K562 (cell line): ENCODE data around the gene LHX3. TPM values are rescaled to one million over a fixed set of nuclear protein-coding genes. Genes with fewer than 3 reads are reported as not detected.
A peak's percentile ranks its signal among the peaks of the same experiment; 100 is the strongest.

ENCODE experiments used
- ATAC-seq: fragments of 200-7000 bp; cut with Tn5 transposase; 3 replicates; pipeline ENCODE4 v1.9.1; 2020; ENCODE audit warnings: moderate library complexity
- BruUV-seq: library from RNA; stranded (reverse); fragments of 400-500 nt; replicated peaks from 2 replicates; lab custom pipeline; 2021; lab: Mats Ljungman, UMichigan
- CTCF ChIA-PET: fragments of 300-600 bp; formaldehyde crosslinking; extraction: SDS; loops from one replicate; lab custom pipeline; 2021; ENCODE audit warnings: low intra/inter-chr PET ratio; lab: Yijun Ruan, JAX
- POLR2A ChIA-PET: fragments of 300-600, 350-650 bp; sonication (Branson Sonifier 250); formaldehyde crosslinking; extraction: SDS; loops from one replicate; lab custom pipeline; 2021; ENCODE audit warnings: antibody characterized with exemption, inconsistent platforms; lab: Yijun Ruan, JAX
- DNase-seq, 4 experiments: peaks; one replicate each; pipeline versions ENCODE4 v3.0.0 to v3.0.0-alpha.2; 2011 to 2018; ENCODE audit warnings: low spot score in 3 of 4, mixed read lengths in 3 of 4; ENCODE audit errors: extremely low read depth in 1 of 4
- FAIRE-seq: peaks from 2 replicates; lab custom pipeline; 2011; peaks lifted over from hg19 to GRCh38; lab: Jason Lieb, UNC
- H2AFZ ChIP-seq: 2 replicates; pipeline ENCODE4 v1.6.0; 2011; ENCODE audit warnings: low read depth, low read length, control low read depth, inconsistent platforms
- H3K27ac ChIP-seq: fragments of 200-600 bp; 3 replicates; pipeline ENCODE4 v1.8.0; 2011; ENCODE audit warnings: low read depth, mild to moderate bottlenecking, control low read depth, inconsistent platforms, low read length, moderate library complexity, mixed read lengths; ENCODE audit errors: extremely low read depth
- H3K27me3 ChIP-seq, 2 experiments: fragments of 300-600 bp in 1 of 2; 2 replicates in 1 of 2; 3 replicates in 1 of 2; pipeline versions ENCODE4 v1.6.0 to v1.8.0; 2011; ENCODE audit warnings: inconsistent platforms in 2 of 2, low read length in 2 of 2, mild to moderate bottlenecking in 1 of 2, mixed read lengths in 1 of 2, moderate library complexity in 1 of 2; ENCODE audit not compliant: control insufficient read depth in 2 of 2, insufficient read depth in 2 of 2
- H3K36me3 ChIP-seq: fragments of 300-600 bp; 3 replicates; pipeline ENCODE4 v1.8.0; 2011; ENCODE audit warnings: mild to moderate bottlenecking, low read length, inconsistent platforms; ENCODE audit not compliant: control insufficient read depth, insufficient read depth
- H3K4me1 ChIP-seq, 2 experiments: fragments of 200-600 bp in 1 of 2; replicated peaks in 1 of 2; 2 replicates in 1 of 2; 3 replicates in 1 of 2; pipeline versions ENCODE4 v1.5.1 to v1.8.0; 2011; ENCODE audit warnings: inconsistent platforms in 2 of 2, low read length in 2 of 2, mild to moderate bottlenecking in 1 of 2, mixed read lengths in 1 of 2, moderate library complexity in 1 of 2; ENCODE audit not compliant: control insufficient read depth in 2 of 2, insufficient read depth in 2 of 2
- H3K4me2 ChIP-seq: 2 replicates; pipeline ENCODE4 v1.6.1; 2011; ENCODE audit warnings: low read length, control low read depth, inconsistent platforms, mixed read lengths; ENCODE audit not compliant: insufficient read depth
- H3K4me3 ChIP-seq: fragments of 200-600 bp; sonication (generic), shearing (Covaris generic); 2 replicates; pipeline ENCODE4 v1.5.1; 2016; ENCODE audit warnings: control low read depth, inconsistent platforms
- H3K79me2 ChIP-seq: fragments of 200-600 bp; 3 replicates; pipeline ENCODE4 v1.8.0; 2011; ENCODE audit warnings: low read length, inconsistent platforms; ENCODE audit not compliant: control insufficient read depth, insufficient read depth
- H3K9ac ChIP-seq, 2 experiments: 2 replicates each; pipeline versions ENCODE4 v1.6.0 to v1.6.1; 2011; ENCODE audit warnings: low read depth in 2 of 2, low read length in 2 of 2, control low read depth in 1 of 2, inconsistent platforms in 1 of 2, mild to moderate bottlenecking in 1 of 2, mixed read lengths in 1 of 2; ENCODE audit not compliant: insufficient read depth in 1 of 2
- H3K9me1 ChIP-seq: one replicate; pipeline ENCODE4 v1.6.0; 2011; ENCODE audit warnings: inconsistent platforms, mild to moderate bottlenecking, low read length, moderate library complexity; ENCODE audit not compliant: control insufficient read depth, insufficient read depth
- H3K9me3 ChIP-seq: replicated peaks from 2 replicates; pipeline ENCODE4 v1.5.1; 2011; ENCODE audit warnings: low read depth, low read length, inconsistent platforms; ENCODE audit not compliant: control insufficient read depth, insufficient read depth
- H4K20me1 ChIP-seq: replicated peaks from 2 replicates; pipeline ENCODE4 v1.6.1; 2011; ENCODE audit warnings: low read length, inconsistent platforms, mixed read lengths; ENCODE audit not compliant: control insufficient read depth, insufficient read depth
- BDP1 ChIP-seq: IDR thresholded peaks from 3 replicates; pipeline ENCODE4 v1.6.1; 2011; ENCODE audit not compliant: insufficient read length, insufficient read depth
- GTF2A2 ChIP-seq: IDR thresholded peaks from 2 replicates; pipeline ENCODE4 v1.6.1; 2016; ENCODE audit warnings: mild to moderate bottlenecking, missing genetic modification characterization, missing compliant biosample characterization
- WGBS: fragments of 100-300 bp; shearing (Covaris generic); methylation state at CpG from one replicate; pipeline ENCODE4 v1.1.6; 2016; ENCODE audit warnings: low coverage, mixed read lengths; ENCODE audit not compliant: insufficient coverage; ENCODE audit errors: missing lambda C conversion rate; 5-methylcytosine and 5-hydroxymethylcytosine counted together
- in situ Hi-C: fragments of 300-500 bp; cut with MboI; formaldehyde crosslinking; loops from 4 replicates; pipeline ENCODE4 v1.15.0; 2018; ENCODE audit warnings: inconsistent platforms, mixed read lengths
- intact Hi-C: fragments of 100-400 bp; cut with micrococcal nuclease; formaldehyde crosslinking; loops from 2 replicates; pipeline ENCODE4 v1.14.2; 2022
- polyA plus RNA-seq, 8 experiments: library from polyadenylated mRNA; depleted of rRNA in 4 of 8; stranded (reverse) in 5 of 8; unstranded in 3 of 8; fragments of >200 nt; fragmentation: Nextera tagmentation in 2 of 8; fragmentation: Illumina TruSeq in 1 of 8; extraction: Ambion mirVana in 2 of 8; extraction: Trizol in 1 of 8; gene quantifications; 2 replicates each; pipeline versions ENCODE4 v1.2.1 to v1.2.3, GENCODE V29; 2011 to 2014; ENCODE audit warnings: inconsistent platforms in 1 of 8, missing spikeins in 1 of 8
- total RNA-seq, 7 experiments: library from RNA; depleted of rRNA in 6 of 7; stranded (reverse); fragments of >200 nt in 6 of 7; fragmentation: Illumina TruSeq in 2 of 7; extraction: Trizol in 2 of 7; gene quantifications; 2 replicates each; pipeline versions ENCODE4 v1.2.1 to v1.2.3, GENCODE V29; 2011 to 2021; ENCODE audit warnings: low replicate concordance in 1 of 7
- TF ChIP-seq, protein P1 (sequence below): fragments of 450-650 bp; IDR thresholded peaks from 2 replicates; pipeline ENCODE4 v1.6.1; 2018; ENCODE audit not compliant: partially characterized antibody
- TF ChIP-seq, protein P2 (sequence below), 3 experiments: fragments of 200-800 bp in 1 of 3; fragments of 250-450 bp in 1 of 3; fragments of 450-650 bp in 1 of 3; sonication (Bioruptor Pico) in 1 of 3; sonication (Bioruptor generic) in 1 of 3; formaldehyde crosslinking in 1 of 3; IDR thresholded peaks; 2 replicates each; pipeline versions ENCODE4 v1.6.1 to v1.8.0; 2016 to 2022; ENCODE audit warnings: mild to moderate bottlenecking in 2 of 3, missing genetic modification characterization in 2 of 3, missing compliant biosample characterization in 1 of 3, moderate library complexity in 1 of 3
- TF ChIP-seq, protein P3 (sequence below): fragments of 450-650 bp; IDR thresholded peaks from 2 replicates; pipeline ENCODE4 v1.6.1; 2016; ENCODE audit warnings: antibody characterized with exemption
- TF ChIP-seq, protein P4 (sequence below): fragments of 250-450 bp; sonication (Bioruptor Pico); IDR thresholded peaks from 2 replicates; pipeline ENCODE4 v1.4.0; 2020
- TF ChIP-seq, protein P5 (sequence below): fragments of 450-650 bp; formaldehyde crosslinking; IDR thresholded peaks from 2 replicates; pipeline ENCODE4 v1.4.0; 2022; ENCODE audit warnings: missing genetic modification characterization

The LHX3 gene
- total and polyA plus RNA-seq, 9 of the 15 experiments (the other 6 are each of a cell fraction or from before 2014, with no cell fraction given) = 0.09 TPM; not detected in 8

DNA sequence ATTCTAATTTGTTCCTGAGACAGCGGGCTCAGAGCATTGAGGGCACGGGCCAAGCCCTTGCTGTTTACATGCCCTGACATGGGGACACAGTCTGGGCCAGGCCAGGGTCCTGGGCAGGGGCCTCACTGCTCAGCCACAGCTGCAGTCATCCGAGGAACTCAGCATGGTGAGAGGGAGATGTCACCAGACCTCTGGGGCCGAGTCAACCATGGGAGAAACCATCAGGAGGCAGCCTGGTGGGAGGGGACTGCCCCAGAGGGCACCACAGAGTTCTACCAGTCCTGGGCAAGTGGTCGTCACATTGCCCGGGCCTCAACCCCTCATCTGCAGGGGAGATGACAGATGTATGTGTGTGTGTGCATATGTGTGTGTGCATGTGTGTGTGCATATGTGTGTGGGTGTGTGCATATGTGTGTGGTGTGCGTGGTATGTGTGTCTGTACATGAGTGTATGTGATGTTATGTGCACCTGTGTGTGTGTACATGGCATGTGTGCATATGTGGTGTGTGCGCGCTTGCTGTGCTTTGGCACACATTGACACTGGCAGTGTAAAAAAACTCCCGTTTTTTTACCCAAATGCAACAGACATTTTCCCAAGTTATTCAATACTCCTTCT lies 43.8 kb downstream of the LHX3 start (continued):
- TF ChIP-seq, protein P1, sequence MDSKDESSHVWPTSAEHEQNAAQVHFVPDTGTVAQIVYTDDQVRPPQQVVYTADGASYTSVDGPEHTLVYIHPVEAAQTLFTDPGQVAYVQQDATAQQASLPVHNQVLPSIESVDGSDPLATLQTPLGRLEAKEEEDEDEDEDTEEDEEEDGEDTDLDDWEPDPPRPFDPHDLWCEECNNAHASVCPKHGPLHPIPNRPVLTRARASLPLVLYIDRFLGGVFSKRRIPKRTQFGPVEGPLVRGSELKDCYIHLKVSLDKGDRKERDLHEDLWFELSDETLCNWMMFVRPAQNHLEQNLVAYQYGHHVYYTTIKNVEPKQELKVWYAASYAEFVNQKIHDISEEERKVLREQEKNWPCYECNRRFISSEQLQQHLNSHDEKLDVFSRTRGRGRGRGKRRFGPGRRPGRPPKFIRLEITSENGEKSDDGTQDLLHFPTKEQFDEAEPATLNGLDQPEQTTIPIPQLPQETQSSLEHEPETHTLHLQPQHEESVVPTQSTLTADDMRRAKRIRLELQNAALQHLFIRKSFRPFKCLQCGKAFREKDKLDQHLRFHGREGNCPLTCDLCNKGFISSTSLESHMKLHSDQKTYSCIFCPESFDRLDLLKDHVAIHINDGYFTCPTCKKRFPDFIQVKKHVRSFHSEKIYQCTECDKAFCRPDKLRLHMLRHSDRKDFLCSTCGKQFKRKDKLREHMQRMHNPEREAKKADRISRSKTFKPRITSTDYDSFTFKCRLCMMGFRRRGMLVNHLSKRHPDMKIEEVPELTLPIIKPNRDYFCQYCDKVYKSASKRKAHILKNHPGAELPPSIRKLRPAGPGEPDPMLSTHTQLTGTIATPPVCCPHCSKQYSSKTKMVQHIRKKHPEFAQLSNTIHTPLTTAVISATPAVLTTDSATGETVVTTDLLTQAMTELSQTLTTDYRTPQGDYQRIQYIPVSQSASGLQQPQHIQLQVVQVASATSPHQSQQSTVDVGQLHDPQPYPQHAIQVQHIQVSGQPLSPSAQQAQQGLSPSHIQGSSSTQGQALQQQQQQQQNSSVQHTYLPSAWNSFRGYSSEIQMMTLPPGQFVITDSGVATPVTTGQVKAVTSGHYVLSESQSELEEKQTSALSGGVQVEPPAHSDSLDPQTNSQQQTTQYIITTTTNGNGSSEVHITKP = peak; percentile 13

DNA sequence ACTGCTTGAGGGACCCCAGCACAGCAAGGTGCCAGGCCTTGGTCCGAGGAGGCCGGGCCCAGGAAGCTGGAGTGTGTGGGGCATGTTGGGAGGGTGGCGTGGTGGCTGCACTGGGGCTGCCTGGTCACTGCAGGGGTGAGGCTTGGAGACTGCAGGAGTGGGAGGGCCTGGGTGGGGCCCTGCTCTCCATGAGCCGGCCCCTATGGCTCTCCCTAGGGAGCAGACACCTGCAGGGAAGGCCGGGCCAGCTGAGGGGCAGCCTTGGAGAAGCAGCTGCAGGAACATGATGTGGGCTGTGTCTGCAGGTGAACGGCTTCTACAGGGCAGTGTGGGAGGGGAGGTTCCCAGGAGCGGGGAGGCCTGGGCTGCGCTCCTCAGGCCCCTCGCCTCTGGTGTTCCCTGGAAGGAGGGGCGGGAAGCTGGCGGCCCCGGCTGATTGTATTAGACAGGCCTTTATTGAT lies 44.5 kb downstream of the LHX3 start:
- Histone ChIP-seq H3K27me3 (peaks cover 52 to 69% of the 10 kb centered on the region in 2 experiments), H3K27ac (no peak overlapping the region), H3K79me2 (no peaks in the 10 kb centered on the region), H4K20me1 (peaks cover 3% of the 10 kb centered on the region; the same call in 1 of the 2 replicates), H3K4me3 (no peak overlapping the region), H3K9ac (no peak overlapping the region), H3K9me1 (no peaks in the 10 kb centered on the region), H3K36me3 (no peaks in the 10 kb centered on the region), H2AFZ (no peak overlapping the region), H3K9me3 (peaks cover 3% of the 10 kb centered on the region; the same call in 1 of the 2 replicates), H3K4me1 (peaks cover 0 to 17% of the 10 kb centered on the region in 2 experiments; a peak in 2 of 5 replicates), H3K4me2 (no peak overlapping the region)
- peak in 2 of 4 experiments; percentile 38 to 53 for DNase-seq
- WGBS = 22% methylated on average over 11 of the region's 12 CpGs
- ChIA-PET CTCF (no interaction called here), POLR2A (no interaction called here)
- FAIRE-seq = no peak
- intact Hi-C loops (no loop called here), in situ Hi-C loops (no loop called here)
- ATAC-seq = peak; percentile 47
- BruUV-seq = no TSS peak
- TF ChIP-seq, protein P2, sequence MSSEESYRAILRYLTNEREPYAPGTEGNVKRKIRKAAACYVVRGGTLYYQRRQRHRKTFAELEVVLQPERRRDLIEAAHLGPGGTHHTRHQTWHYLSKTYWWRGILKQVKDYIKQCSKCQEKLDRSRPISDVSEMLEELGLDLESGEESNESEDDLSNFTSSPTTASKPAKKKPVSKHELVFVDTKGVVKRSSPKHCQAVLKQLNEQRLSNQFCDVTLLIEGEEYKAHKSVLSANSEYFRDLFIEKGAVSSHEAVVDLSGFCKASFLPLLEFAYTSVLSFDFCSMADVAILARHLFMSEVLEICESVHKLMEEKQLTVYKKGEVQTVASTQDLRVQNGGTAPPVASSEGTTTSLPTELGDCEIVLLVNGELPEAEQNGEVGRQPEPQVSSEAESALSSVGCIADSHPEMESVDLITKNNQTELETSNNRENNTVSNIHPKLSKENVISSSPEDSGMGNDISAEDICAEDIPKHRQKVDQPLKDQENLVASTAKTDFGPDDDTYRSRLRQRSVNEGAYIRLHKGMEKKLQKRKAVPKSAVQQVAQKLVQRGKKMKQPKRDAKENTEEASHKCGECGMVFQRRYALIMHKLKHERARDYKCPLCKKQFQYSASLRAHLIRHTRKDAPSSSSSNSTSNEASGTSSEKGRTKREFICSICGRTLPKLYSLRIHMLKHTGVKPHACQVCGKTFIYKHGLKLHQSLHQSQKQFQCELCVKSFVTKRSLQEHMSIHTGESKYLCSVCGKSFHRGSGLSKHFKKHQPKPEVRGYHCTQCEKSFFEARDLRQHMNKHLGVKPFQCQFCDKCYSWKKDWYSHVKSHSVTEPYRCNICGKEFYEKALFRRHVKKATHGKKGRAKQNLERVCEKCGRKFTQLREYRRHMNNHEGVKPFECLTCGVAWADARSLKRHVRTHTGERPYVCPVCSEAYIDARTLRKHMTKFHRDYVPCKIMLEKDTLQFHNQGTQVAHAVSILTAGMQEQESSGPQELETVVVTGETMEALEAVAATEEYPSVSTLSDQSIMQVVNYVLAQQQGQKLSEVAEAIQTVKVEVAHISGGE (CRISPR knock-in tag; IDR thresholded peaks at IDR 0.05) = no peak
- TF ChIP-seq, protein P3, sequence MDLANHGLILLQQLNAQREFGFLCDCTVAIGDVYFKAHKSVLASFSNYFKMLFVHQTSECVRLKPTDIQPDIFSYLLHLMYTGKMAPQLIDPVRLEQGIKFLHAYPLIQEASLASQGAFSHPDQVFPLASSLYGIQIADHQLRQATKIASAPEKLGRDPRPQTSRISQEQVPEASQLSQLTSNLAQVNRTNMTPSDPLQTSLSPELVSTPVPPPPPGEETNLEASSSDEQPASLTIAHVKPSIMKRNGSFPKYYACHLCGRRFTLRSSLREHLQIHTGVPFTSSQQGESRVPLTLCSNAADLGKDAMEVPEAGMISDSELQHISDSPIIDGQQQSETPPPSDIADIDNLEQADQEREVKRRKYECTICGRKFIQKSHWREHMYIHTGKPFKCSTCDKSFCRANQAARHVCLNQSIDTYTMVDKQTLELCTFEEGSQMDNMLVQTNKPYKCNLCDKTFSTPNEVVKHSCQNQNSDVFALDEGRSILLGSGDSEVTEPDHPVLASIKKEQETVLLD = no peak
- TF ChIP-seq BDP1 (no peak), GTF2A2 (tag) (no peak)
- TF ChIP-seq, protein P4, sequence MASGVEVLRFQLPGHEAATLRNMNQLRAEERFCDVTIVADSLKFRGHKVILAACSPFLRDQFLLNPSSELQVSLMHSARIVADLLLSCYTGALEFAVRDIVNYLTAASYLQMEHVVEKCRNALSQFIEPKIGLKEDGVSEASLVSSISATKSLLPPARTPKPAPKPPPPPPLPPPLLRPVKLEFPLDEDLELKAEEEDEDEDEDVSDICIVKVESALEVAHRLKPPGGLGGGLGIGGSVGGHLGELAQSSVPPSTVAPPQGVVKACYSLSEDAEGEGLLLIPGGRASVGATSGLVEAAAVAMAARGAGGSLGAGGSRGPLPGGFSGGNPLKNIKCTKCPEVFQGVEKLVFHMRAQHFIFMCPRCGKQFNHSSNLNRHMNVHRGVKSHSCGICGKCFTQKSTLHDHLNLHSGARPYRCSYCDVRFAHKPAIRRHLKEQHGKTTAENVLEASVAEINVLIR (CRISPR knock-in tag) = no peak
- TF ChIP-seq, protein P5, sequence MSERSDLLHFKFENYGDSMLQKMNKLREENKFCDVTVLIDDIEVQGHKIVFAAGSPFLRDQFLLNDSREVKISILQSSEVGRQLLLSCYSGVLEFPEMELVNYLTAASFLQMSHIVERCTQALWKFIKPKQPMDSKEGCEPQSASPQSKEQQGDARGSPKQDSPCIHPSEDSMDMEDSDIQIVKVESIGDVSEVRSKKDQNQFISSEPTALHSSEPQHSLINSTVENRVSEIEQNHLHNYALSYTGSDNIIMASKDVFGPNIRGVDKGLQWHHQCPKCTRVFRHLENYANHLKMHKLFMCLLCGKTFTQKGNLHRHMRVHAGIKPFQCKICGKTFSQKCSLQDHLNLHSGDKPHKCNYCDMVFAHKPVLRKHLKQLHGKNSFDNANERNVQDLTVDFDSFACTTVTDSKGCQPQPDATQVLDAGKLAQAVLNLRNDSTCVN = no peak
